NB4 (cell line): ENCODE results near the gene FSTL5.

ENCODE experiments used
- DNase-seq: peaks from one replicate; pipeline ENCODE4 v3.0.0; 2010; ENCODE audit warnings: low read depth
- H3K4me3 ChIP-seq: one replicate; pipeline ENCODE4 v1.5.1; 2011; ENCODE audit warnings: mild to moderate bottlenecking, low read depth, low read length, moderate library complexity
- CTCF ChIP-seq: IDR thresholded peaks from one replicate; pipeline ENCODE4 v1.5.1; 2012; ENCODE audit warnings: low read depth, low read length
- MAX ChIP-seq: IDR thresholded peaks from 2 replicates; pipeline ENCODE4 v1.6.1; 2011; ENCODE audit warnings: low read depth, low read length
- MYC ChIP-seq: IDR thresholded peaks from 2 replicates; pipeline ENCODE4 v1.6.1; 2011; ENCODE audit warnings: low read depth, low read length
- POLR2A ChIP-seq: IDR thresholded peaks from 2 replicates; pipeline ENCODE4 v1.6.1; 2011; ENCODE audit warnings: mild to moderate bottlenecking; ENCODE audit not compliant: insufficient read length; ENCODE audit errors: extremely low read depth

The FSTL5 gene

GRCh38 chr4:162038112-162038511, 125.7 kb downstream of the FSTL5 start:
- H3K4me3 ChIP-seq, result no peak overlapping the region
- no peak for DNase-seq
- TF ChIP-seq MAX, result no peak

GRCh38 chr4:162017863-162018262, 145.9 kb downstream of the FSTL5 start:
- no peak for TF ChIP-seq CTCF
- TF ChIP-seq POLR2A, result no peak
- TF ChIP-seq MAX, result no peak
- TF ChIP-seq MYC, result no peak
- no peak overlapping the region for H3K4me3 ChIP-seq
- DNase-seq, result no peak

GRCh38 chr4:162016991-162017390, 146.8 kb downstream of the FSTL5 start:
- DNase-seq, result no peak
- TF ChIP-seq MAX (no peak), MYC (no peak), POLR2A (no peak)

GRCh38 chr4:162016219-162016618, 147.6 kb downstream of the FSTL5 start:
- no peak for DNase-seq
- H3K4me3 ChIP-seq, result no peak overlapping the region
- TF ChIP-seq MAX (no peak), MYC (no peak), CTCF (no peak), POLR2A (no peak)

More at GRCh38 chr4:162016991-162017390, 146.8 kb downstream of the FSTL5 start:
- H3K4me3 ChIP-seq, result no peak overlapping the region

- H3K4me3 ChIP-seq, result no peak overlapping the region
- peak; percentile 55 for DNase-seq
- TF ChIP-seq MAX, result no peak
- no peak for TF ChIP-seq MYC
- no peak for TF ChIP-seq POLR2A
Measured at GRCh38 chr4:162015090-162015489, 148.7 kb downstream of the FSTL5 start.

GRCh38 chr4:162011089-162011488, 152.7 kb downstream of the FSTL5 start:
- H3K4me3 ChIP-seq, result no peak overlapping the region
- TF ChIP-seq MAX, result no peak
- no peak for TF ChIP-seq POLR2A
- TF ChIP-seq MYC, result no peak
- no peak for TF ChIP-seq CTCF
- no peak for DNase-seq

GRCh38 chr4:162010362-162010761, 153.4 kb downstream of the FSTL5 start:
- TF ChIP-seq POLR2A (no peak), MYC (no peak), CTCF (no peak), MAX (no peak)
- no peak overlapping the region for H3K4me3 ChIP-seq
- DNase-seq, result peak; percentile 8
